NCI-H345 treated with DMSO at 0.1 percent for 48 hours (cell line): ENCODE data around the gene PANX2.
"Not testable (repeated sequence)": the region's sequence is repeated elsewhere in the genome, so short reads cannot be mapped to it uniquely, and the experiment has no call there.

Experiments
- DNase-seq: peaks from one replicate; lab custom pipeline; 2025; ENCODE audit not compliant: unreplicated experiment; lab: John Stamatoyannopoulos, UW

The PANX2 gene

DNA sequence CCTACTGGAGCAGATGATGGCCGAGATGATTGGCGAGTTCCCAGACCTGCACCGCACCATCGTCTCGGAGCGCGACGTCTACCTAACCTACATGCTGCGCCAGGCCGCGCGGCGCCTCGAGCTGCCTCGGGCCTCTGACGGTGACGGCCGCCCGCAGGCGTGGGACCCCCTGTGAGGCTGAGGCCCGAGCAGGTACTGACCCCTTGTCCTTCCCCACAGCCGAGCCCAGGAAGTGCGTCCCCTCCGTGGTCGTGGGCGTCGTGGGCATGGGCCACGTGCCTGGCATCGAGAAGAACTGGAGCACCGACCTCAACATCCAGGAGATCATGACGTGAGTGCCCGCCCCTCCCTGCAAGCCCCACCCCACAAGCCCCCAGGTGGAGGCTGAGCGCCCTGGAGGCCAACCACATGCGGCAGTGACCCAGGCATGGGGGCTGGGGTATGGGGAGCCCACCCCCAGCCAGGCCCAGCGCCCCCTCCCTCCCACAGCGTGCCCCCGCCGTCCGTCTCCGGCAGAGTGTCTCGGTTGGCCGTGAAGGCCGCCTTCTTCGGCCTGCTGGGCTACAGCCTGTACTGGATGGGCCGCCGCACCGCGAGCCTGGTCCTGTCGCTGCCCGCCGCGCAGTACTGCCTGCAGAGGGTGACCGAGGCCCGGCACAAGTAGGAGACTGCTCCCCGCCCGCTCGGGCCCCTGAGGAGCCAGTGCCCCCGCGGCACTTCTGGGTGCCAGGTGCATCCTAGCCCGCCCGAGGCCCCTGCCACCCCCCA, 27.5 kb downstream of the PANX2 start:
- no peak for DNase-seq

DNA sequence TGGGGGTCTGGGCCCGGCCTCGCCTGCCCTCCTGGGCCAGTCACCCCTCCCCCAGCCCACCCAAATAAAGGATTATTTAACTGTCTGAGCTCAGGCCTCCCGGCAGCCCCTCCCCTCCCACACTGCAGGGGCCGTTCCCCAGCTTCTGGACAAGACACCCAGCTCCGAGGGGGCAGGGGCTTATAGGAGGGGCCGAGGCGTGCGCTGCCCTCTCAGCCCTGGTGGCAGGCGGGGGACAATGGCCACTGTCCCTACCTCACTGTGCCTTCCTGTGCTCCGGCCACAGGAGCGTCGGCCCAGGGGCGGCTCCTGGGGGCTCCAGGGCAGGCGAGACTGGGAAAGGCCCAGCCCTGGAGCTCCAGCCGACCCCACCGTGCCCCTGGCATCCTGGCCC, 28.1 kb downstream of the PANX2 start:
- no peak for DNase-seq

DNA sequence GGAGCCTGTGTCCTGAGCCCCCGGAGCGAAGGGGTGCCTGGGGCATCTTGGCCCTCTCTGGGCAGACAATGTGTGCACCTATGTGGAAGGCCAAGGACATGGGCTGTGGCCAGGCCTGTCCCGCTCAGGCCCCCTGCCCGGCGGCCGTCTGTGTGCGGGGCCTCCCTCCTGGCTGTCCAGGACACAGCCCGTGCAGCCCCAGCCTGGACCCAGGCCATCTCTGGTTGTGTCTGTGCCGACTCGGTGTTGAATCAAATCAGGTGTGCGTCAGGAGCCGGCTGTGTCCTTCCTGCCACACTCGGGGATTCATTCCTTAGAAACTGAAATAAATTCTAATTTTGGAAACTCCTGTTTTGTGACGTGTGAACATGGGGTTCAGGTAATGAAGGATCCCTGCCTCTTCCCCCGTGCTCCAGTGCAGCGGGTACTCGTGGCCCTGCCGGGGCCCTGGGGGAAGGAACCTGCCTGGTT, 28.8 kb downstream of the PANX2 start:
- DNase-seq = no peak

DNA sequence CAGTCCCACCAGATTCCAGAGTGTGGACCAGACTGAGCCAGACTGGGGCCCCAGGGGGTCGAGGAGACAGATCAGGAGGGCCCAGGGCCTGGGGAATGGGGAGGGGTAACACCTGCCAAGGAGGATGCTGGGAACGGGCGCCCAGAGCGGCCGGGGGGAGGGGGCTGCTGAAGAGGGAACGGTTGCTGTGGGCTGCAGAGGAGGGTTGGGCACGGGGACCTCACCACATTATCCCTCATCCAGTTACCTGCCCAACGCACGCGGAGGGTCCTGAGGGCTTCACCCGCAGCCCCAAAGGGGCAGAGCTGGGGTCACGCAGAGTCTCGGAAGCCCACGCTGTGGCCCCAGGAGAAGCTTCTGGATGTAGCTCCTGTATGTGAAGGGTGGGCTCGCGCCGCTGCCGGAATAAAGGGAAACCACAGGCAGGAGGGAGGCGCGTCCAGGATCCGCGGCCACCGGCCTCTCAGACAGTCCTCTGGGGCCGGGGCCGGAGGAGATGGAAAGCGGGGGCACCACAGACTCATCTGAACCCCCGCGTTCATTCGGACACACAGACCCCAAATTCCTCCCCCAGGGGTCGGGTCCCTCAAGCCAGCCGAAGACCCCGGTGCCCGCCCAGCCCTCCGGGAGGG, 29.4 kb downstream of the PANX2 start:
- DNase-seq = no peak

DNA sequence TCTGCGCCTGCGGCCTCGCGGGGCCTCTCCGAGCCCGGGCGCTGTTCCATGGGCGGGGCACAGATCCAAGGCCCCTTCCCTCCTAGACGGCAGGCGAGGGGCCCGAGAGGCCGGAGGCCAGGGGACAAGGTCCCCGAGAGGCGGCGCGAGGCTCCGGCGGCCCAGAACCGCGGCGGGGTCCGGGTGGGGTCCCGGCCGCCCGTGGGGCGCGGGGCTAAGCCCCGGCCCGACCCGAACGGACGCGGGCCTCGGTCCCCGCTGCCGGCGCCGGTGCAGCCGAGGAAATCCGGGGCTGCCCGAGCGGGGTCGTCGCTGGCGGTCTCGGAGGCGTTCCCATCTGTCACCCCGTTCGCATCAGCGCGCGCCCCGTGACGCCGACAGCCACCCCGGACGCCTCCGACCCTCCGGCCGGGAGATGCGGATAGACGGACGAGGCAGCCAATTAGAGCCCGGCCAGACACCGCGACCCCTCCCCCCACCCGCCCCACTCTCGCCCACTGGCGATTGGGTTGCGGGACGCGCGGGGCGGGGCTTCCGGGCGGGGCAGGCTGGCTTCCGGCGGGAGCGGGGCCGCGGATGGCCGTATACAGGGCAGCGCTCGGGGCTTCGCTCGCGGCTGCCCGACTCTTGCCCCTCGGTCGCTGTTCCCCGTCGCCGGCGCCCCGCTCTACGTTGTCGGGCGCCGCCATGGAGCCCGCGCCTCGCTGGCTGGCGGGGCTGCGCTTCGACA, 30.1 kb downstream of the PANX2 start, which contains the start of gene SELENOO:
TSS of gene SELENOO (plus strand) at position 551 of the 730 bp plus-strand sequence. CDS start at position 577, 26 bp downstream.
- peak; percentile 19 for DNase-seq

DNA sequence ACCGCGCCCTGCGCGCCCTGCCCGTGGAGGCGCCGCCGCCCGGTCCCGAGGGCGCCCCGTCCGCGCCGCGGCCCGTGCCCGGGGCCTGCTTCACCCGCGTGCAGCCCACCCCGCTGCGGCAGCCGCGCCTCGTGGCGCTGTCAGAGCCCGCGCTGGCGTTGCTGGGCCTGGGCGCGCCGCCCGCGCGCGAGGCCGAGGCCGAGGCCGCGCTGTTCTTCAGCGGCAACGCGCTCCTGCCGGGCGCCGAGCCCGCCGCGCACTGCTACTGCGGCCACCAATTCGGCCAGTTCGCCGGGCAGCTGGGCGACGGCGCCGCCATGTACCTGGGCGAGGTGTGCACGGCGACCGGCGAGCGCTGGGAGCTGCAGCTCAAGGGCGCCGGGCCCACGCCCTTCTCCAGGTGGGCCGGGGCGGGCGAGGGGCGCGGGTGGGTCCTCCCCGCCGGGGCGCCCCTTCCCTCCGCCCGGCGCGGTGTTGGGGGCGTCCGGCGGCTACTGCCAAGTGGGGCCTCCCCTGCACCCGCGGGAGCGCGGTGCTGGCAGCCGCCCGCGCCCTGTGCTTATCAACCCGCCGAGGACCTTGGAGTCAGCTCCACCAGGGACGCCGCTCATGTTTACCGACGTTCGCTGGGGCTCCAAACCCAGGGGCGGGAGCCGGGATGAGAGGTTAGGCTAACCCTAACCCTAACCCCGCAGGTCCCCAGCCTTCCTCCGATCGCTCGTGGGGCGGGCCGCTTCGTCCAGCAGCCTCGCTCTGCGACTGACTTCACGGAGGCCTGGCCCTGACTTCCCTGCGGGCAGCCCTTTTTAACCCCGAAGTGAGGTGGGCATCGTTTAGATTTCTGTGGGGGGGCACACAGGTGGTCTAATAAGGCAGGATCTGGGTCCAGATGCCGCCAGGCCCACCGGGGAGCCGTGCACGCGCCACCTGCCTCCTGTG, 30.9 kb downstream of the PANX2 start:
- DNase-seq = no peak

DNA sequence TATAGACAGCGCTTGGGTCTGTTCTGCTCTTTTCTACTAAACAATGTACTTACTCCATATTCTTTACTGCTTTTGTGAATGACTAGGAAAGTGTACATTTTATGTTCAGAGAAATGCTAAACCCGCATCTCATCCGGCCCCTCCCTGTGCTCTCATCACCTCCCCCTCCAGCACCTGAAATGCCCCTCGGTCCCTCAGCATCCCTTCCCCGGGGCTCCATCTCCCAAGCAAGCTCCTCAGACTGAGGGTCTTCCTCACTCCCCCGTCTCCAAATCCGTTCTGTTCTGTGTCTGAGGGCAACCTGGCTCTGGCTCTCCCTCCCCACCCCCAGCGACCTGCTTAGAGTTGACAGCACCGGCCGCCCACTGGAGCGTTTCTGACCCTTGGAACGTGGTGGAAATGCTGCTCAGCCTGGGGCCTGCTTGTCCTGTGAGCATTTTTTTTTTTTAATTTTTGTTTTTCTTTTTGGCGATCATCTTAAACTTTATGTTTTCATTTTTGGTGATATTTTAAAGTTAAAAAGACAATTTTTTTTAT, 31.7 kb downstream of the PANX2 start:
- no peak for DNase-seq

DNA sequence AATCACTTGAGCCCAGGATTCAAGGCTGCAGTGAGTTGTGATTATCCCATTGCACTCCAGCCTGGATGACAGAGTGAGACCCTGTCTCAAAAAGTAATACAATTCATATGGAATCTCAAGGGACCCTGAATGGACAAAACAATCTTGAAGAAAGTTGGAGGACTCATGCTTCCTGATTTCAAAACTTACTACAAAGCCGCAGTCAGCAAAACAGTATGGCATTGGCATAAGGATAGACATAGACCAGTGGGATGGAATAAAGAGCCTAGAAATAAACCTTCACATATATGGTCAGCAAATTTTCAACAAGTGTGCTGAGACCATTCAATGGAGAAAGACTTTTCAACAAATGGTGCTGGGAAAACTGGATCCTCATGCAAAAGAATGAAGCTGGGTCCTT, 32.8 kb downstream of the PANX2 start:
- DNase-seq = no peak

DNA sequence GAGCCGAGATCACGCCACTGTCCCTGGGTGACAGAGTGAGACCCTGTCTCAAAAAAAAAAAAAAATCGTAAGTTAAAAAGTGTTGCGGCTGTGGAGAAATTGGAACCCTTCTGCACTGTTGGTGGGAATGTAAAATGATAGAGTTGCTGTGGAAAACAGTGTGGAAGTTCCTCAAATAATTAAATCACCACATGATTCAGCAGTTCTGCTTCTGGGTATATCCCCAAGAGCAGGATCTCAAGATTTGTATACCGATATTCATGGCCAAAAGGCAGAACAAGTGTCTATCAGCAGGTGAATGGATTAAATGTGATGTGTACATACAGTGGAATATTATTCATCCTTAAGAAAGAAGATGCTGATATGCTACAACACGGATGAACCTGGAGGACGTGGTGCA, 34.0 kb downstream of the PANX2 start:
- DNase-seq = no peak

DNA sequence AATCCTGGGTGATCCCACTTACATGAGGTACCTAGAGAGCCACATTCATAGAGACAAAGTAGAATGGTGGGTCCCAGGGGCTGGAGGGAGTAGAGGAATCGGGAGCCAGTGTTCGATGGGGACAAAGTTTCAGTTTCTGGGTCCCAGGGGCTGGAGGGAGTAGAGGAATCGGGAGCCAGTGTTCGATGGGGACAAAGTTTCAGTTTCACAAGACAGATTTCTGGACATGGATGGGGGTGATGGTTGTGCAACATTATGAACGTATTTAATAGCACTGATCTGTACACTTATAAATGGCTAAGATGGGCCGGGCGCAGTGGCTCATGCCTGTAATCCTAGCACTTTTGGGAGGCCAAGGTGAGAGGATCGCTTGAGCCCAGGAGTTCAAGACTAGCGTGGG, 34.5 kb downstream of the PANX2 start:
- not testable (repeated sequence) for DNase-seq

DNA sequence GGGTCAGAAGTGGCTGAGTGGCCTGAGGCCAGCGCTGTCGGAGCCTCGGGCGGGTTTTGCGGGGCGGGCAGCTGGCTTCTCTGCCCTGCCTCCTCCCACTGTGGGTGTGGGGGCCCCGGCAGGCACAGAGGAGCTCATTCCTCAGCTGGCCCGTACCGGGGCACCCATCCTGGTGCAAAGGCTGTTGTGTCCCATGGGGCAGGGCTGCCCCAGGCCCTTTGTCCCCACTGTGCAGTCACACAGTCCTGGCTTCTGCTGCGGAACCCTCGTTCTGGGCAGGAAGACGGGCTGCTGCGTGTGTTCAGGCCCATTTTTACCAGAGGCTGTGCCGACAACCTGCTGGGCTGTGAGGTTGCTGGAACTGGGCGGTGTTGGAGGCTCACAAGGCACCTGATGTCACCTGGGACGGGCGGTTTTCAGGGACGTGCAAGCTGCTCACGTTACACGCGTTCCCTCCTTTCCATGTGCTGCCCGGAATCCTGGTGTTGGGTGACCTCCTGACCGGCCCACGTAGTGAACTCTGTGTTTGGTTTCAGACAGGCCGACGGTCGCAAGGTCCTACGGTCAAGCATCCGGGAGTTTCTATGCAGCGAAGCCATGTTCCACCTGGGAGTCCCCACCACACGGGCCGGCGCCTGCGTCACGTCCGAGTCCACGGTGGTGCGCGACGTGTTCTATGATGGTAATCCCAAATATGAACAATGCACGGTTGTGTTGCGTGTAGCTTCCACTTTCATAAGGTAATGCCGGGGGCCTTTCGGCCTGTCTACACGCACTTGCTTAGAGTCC, 35.4 kb downstream of the PANX2 start:
- no peak for DNase-seq

DNA sequence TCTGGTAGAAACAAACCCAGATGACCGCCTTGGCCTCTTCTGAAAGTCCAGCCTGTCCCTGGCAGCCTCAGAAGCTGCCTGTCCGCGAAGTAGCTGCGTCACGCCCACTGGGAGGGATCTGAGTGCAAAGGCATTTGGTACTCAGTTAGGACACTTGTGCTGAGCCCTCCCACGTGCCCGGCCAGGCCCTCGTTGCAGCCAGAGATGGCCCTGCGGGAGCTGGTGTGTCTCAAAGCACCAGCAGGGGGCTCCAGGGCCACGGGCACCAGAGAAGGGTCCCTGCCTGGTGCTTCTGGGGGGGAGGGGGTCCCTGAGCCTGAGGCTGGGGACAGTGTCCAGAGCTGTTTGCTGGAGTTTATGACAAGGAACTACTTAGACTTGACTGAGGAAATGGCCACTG, 36.1 kb downstream of the PANX2 start:
- DNase-seq = no peak

DNA sequence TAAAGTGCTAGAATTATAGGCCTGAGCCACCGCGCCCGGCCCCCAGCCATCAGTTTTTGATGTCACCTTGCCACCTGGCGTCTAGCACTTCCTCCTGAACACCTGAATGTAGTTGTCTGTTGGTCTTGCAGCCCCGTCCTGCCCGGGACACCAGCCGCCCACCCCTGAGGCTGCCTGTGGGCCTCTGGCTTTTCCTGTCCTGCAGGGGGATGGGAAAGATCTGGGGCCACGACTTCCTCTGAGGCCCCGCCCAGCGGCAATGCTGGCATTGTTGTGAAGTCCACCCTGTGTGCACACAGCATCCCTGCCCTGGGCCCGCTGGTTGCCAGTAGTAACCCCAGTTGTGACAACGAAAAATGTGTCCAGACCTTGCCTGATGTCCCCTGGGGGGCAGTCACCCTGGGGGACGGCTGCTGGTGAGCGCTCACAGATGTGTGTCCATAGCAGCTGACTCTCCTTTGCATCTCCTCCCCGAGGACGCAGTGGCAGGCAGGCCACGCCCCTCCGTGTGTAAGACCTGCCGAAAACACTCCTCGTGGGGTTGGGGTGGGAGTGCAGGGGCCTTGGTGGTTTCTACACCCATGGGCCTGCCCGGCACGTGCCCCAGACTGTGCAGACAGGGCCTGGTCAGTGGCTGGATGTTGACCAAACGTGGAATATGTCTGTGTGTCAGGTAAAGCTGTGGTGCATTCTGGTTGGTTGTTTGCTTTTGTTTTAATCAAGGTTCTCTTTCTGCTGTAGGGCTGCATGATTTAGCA, 37.0 kb downstream of the PANX2 start:
- no peak for DNase-seq

DNA sequence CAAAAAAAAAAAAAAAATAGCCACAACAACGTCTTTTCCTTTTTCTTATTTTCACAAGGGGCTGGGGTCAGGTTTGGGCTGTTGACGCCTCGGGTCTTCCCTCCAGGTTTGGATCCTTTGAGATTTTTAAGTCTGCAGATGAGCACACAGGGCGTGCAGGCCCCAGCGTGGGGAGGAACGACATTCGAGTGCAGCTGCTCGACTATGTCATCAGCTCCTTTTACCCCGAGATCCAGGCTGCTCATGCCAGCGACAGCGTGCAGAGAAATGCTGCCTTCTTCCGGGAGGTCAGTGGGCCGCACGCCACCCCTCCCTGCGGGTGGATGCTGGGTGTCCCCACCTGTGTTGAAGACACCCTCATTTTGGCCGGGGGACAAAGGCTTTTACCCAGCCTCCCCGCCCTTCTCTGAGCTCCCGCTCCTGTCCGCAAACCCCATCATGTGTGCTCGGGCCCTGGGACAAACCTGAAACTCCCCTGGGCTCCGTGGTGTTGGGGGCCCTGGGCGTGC, 38.0 kb downstream of the PANX2 start:
- DNase-seq = no peak

DNA sequence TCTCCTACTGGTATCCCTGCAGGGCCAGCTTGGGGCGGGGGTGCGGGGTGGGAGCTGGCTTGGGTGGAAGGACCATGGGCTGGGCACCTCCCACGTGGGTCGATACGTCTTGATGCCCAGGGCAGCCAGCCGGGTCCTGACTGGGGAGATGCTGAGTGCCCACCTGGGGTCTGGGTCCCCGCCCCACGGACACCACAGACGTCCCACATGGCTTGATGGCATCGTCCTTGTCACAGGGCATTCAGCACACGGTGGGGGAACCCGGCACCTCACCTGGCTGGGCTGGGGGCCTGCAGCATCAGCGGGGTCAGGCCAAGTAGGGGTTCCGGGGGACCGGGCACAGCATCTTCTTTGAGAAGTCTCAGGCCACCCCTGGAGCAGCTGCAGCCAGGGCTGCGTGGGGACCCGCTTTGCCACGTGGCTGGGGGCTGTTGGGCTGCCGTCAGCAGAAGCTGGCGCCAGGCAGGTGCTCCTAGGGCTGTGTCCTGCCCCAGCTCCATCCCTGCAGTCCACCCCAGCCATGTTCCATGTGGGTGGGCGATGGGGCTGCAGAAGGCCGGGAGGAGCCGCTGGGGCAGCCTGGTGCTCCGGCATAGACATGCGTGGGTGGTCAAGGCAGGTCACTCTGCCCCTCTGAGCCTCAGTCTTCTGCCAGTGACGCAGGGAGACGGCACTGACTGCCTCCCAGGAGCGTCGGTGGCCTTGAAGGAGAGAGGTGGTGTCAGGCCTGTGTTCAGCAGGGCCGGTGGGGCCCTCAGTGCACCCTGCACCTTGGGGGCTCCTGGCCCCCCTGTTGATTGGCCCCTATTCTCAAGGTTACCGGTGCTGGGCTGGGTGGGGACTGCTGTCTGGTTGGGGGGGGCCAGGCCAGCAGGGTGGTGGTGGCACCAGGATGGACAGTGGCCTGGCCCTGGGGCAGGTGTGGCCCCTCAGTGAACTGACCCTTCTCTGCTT, 38.7 kb downstream of the PANX2 start:
- DNase-seq = no peak

DNA sequence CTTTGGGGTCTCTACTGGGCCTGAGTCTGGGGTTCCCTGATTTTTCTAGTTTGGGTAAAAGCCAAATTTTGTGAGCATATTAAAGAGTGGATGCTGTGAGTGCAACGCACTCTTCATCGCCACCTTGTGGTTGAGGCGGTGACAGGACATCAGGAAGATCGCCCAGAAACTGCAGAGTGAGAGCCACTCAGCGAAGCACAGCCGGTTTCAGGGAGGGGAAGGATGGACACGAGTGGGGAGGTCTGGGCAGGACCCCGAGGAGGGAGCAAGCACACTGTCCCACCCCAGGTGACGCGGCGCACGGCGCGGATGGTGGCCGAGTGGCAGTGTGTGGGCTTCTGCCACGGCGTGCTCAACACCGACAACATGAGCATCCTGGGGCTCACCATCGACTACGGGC, 39.4 kb downstream of the PANX2 start:
- DNase-seq = no peak

DNA sequence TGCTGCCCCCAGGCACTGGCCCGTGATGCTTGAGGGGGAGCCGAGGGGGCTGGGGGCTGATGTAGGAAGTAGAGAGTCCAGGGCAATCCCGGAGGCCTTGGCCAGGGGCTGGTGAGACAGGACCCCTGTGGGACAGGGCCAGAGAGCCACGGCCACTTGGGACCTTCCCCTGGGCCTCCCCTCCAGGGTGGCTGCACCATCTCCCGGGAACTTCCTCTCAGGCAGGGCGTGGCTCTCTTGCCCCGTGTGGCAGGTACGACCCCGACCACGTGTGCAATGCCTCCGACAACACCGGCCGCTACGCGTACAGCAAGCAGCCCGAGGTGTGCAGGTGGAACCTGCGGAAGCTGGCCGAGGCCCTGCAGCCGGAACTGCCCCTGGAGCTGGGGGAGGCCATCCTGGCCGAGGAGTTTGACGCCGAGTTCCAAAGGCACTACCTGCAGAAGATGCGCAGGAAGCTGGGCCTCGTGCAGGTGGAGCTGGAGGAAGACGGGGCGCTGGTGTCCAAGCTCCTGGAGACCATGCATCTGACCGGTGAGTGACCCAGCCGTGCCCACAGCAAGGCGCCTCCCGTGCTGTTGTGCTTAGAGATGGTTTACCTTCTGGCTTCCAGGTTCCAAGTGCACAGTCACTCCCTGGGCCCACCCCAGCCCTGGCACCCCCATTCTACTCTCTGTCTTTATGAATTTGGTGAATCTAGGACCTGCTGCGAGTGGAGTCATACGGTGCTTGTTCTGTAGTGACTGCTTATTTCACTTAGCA, 40.0 kb downstream of the PANX2 start:
- DNase-seq = no peak
